HG03565 (cell line): ENCODE measurements around the gene TTC32.

ENCODE experiments used
- ATAC-seq: cut with Tn5 transposase; IDR thresholded peaks from one replicate; pipeline ENCODE4 v1.9.1; 2021; ENCODE audit warnings: mild to moderate bottlenecking, moderate library complexity; ENCODE audit not compliant: unreplicated experiment

The TTC32 gene

GRCh38 chr2:19878268-19879046, 23.3 kb downstream of the TTC32 start:
- no peak for ATAC-seq

GRCh38 chr2:19876751-19877150, 25.0 kb downstream of the TTC32 start:
- ATAC-seq: no peak

- no peak for ATAC-seq
Measured at GRCh38 chr2:19875280-19875679, 26.5 kb downstream of the TTC32 start.

GRCh38 chr2:19874726-19875125, 27.1 kb downstream of the TTC32 start:
- no peak for ATAC-seq

- no peak for ATAC-seq
Measured at GRCh38 chr2:19873014-19873413, 28.8 kb downstream of the TTC32 start.

- ATAC-seq: no peak
Measured at GRCh38 chr2:19872302-19872701, 29.5 kb downstream of the TTC32 start.

GRCh38 chr2:19871836-19872235, 29.9 kb downstream of the TTC32 start:
- no peak for ATAC-seq

- no peak for ATAC-seq
Measured at GRCh38 chr2:19870792-19871191, 31.0 kb downstream of the TTC32 start.

GRCh38 chr2:19868701-19869580, 32.8 kb downstream of the TTC32 start:
- ATAC-seq: peak; percentile 46

GRCh38 chr2:19868224-19868623, 33.6 kb downstream of the TTC32 start:
- ATAC-seq: no peak

GRCh38 chr2:19866771-19867170, 35.0 kb downstream of the TTC32 start:
- ATAC-seq: no peak

- peak; percentile 31 for ATAC-seq
Measured at GRCh38 chr2:19865151-19865550, 36.6 kb downstream of the TTC32 start.

GRCh38 chr2:19864381-19864780, 37.4 kb downstream of the TTC32 start:
- ATAC-seq: no peak

GRCh38 chr2:19863303-19864041, 38.3 kb downstream of the TTC32 start:
- peak; percentile 63 for ATAC-seq

- ATAC-seq: no peak
Measured at GRCh38 chr2:19861813-19862212, 40.0 kb downstream of the TTC32 start.

GRCh38 chr2:19860022-19860421, 41.8 kb downstream of the TTC32 start:
- ATAC-seq: no peak

GRCh38 chr2:19859565-19859964, 42.2 kb downstream of the TTC32 start:
- no peak for ATAC-seq

- ATAC-seq: no peak
Measured at GRCh38 chr2:19857806-19858205, 44.0 kb downstream of the TTC32 start.

- ATAC-seq: no peak
Measured at GRCh38 chr2:19857100-19857499, 44.7 kb downstream of the TTC32 start.

- ATAC-seq: no peak
Measured at GRCh38 chr2:19855542-19856431, 46.0 kb downstream of the TTC32 start.
